AG09319 (cell line): ENCODE measurements around the gene DUSP15.

ENCODE experiments used
- DNase-seq: peaks from one replicate; pipeline ENCODE4 v3.0.0-alpha.2; 2010; ENCODE audit warnings: low read depth; ENCODE audit errors: extremely low read depth
- TF ChIP-seq, protein P1 (sequence below): IDR thresholded peaks from 2 replicates; pipeline ENCODE4 v1.5.1; 2011; ENCODE audit warnings: low read depth, mild to moderate bottlenecking, inconsistent platforms, low read length, moderate library complexity

Gene DUSP15

DNA sequence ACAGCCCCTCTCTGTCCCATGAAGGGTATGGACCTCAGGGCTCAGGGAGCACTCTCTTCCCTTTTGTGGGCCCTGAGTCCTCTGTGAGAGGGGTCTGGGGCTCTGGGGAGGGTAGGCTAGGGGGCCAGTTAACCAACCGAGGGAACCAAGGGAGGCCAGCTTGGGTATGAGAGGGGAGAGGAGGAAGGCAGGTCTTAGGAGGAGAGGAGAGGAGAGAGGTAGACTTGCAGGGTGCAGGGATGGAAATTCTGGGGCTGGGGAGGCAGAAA lies 720 bp downstream of the DUSP15 start:
- TF ChIP-seq, protein P1, sequence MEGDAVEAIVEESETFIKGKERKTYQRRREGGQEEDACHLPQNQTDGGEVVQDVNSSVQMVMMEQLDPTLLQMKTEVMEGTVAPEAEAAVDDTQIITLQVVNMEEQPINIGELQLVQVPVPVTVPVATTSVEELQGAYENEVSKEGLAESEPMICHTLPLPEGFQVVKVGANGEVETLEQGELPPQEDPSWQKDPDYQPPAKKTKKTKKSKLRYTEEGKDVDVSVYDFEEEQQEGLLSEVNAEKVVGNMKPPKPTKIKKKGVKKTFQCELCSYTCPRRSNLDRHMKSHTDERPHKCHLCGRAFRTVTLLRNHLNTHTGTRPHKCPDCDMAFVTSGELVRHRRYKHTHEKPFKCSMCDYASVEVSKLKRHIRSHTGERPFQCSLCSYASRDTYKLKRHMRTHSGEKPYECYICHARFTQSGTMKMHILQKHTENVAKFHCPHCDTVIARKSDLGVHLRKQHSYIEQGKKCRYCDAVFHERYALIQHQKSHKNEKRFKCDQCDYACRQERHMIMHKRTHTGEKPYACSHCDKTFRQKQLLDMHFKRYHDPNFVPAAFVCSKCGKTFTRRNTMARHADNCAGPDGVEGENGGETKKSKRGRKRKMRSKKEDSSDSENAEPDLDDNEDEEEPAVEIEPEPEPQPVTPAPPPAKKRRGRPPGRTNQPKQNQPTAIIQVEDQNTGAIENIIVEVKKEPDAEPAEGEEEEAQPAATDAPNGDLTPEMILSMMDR, result no peak
- no peak for DNase-seq

DNA sequence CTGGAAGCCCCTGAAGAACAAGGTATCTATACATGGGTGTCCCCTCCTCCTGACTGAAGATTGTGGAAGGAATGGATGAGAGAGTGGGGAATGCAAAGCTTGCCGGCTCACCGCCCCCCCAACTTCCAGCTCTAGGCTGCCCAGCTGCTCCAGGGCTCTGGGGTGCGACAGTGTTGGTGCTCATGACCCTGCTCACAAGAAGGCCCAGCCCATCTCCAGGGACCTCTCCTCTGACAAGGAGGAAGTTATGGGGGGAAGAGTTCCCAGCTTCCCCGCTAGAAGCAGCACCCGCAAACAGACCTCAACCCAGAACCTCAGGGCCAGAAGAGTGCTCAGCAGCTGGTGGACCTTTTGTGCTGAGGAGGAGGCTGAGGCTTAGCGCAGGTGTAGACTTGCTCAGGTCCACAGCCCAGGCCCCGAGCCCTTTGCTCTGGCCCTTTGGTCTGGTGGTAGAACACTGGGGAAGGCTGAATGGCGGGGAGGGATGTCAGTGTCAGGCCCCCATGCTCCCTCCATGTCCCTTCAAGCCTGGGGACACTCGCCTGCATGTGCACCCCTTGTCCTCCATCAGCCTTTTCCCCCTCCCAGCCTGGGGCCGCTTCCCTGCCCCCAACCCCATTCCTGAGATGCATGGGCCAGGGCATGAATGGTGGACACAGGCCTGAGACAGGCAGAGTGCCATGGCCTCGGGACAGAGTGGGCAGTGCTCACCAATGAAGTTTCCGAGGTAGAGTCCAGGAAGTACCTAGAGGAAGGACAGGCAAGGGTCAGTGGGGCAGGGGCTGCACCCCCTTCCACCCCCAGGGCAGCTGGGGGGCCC lies 1.3 kb downstream of the DUSP15 start:
- DNase-seq, result no peak
- TF ChIP-seq, protein P1, result no peak

- DNase-seq, result no peak
- TF ChIP-seq, protein P1, result no peak
Observed at GRCh38 chr20:31866221-31866620, 4.1 kb downstream of the DUSP15 start.

GRCh38 chr20:31864521-31865400 lies 5.6 kb downstream of the DUSP15 start:
- DNase-seq, result no peak
- TF ChIP-seq, protein P1, result no peak

- DNase-seq, result no peak
- TF ChIP-seq, protein P1, result no peak
Observed at GRCh38 chr20:31863296-31864085, 6.8 kb downstream of the DUSP15 start.

GRCh38 chr20:31862506-31862905 lies 7.8 kb downstream of the DUSP15 start:
- DNase-seq, result no peak
- TF ChIP-seq, protein P1, result no peak
